GM21576 (cell line): ENCODE data around the gene ESM1.

Experiments used
- ATAC-seq: cut with Tn5 transposase; IDR thresholded peaks from one replicate; pipeline ENCODE4 v1.9.1; 2021; ENCODE audit warnings: mild to moderate bottlenecking, moderate library complexity; ENCODE audit not compliant: unreplicated experiment

Gene ESM1

DNA sequence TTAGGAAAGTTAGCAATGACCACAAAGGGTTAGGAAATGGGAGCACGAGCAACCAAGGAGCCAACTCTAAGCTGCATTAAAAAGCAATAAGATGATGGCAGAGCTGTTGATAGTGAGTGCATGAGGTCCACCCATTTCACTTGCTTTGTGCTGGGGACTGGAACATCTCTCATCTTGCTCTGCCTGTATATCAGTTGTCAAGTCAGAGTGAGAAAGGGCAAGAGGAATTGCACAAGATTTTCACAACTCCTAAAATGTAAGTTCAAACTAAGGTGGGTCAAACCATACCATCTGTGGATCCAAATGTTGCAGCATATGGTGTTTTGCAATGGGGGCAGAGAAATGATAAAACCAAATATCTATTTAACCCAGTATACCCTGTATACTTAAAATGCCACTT lies 2.8 kb upstream of the ESM1 start:
- ATAC-seq: no peak

DNA sequence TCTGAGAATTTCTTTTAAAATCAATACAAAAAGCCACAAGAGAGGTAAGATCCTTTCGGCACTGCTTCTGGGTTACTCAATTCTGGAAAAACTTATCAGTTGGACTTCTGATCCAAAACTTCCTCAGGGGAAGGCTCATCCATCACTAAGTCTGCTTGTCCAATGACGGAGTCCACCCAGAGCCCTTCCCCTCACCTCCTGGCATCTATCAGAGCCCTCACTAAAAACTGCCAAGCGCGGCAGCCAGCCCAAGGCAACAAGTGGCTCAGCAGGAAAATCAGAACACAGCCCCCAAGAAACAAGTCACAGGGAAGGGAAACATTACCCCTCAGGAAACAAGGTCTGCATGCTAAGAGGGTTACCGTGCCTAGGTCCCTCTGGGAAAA lies 869 bp upstream of the ESM1 start:
- no peak for ATAC-seq

DNA sequence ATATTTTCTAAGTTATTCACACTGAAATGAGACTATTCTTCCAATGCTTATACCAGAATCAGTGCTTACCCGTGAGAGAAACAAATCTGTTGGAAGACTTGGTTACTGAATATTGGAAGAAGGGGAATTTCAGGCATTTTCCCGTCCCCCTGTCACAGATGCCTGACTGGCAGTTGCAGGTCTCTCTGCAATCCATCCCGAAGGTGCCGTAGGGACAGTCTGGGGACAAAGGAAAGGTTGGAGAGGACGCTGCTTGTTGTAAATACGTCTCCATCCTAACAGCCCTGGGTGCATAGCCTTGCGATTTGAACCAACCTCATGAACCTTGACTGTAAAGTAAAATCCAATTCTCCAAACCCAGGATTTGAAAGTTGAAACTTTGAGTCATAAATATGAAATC lies 3.5 kb downstream of the ESM1 start:
- no peak for ATAC-seq

DNA sequence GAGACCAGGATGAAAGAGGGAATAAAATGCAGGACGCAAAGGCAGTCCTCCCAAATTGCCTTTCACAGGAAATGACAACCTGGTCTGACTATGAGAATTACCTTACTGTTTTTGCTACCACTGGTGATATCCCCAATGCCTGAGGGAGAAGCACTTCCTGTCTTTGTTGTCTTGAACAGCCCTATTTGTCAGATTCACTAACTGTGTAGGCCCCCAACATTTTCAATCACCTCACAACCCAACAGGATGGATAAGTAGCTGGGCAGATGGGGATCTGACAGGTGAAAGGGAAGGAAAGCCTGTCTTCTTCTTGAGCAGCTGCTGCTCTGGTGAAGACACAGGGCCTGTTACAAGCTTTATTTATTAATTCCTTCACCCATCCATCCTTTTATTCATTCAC lies 9.7 kb downstream of the ESM1 start:
- ATAC-seq: no peak

DNA sequence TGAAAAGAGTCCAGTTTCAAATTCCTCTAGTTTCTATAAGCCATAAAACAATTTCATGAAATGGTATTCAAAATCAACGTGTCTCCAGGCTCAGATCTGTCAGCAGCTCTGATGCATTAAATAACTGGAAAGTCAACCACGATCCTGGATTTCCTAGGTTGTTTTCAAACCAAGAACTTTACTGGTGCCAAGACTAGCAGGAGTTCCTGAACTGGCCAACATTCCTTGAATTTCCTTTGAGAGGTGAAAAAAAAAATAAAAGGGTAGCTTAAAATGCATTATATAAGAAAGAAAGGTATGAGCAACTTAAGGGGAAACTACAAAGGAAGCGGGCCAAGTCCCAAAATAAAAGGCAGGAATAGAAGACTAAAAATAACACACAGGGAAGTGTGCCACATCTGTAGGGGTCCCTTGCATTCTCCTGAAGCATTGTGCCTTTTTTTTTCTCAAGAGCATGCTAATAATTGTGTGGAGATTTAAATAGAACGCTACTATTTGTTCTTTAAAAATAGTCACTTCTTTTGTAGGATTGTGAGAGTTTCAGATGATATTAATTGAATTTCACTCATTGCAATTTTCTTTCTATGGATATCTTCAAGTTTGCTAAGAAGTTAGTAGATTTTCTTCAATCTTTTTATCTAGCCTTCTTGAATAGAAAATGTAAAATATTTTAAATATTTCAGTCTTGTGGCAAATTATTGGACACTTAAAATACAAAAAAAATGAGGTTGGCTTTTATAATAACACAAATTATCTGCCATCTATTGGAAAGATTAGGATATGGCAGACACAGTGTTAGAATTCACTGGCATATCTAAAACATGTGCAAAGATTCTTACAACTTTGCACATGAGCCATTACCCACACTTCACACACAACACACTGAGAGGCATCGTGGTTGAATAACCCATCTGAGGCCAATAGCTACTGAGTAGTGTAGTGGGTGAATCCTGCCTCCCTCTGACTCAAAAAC lies 15.3 kb downstream of the ESM1 start:
- no peak for ATAC-seq

DNA sequence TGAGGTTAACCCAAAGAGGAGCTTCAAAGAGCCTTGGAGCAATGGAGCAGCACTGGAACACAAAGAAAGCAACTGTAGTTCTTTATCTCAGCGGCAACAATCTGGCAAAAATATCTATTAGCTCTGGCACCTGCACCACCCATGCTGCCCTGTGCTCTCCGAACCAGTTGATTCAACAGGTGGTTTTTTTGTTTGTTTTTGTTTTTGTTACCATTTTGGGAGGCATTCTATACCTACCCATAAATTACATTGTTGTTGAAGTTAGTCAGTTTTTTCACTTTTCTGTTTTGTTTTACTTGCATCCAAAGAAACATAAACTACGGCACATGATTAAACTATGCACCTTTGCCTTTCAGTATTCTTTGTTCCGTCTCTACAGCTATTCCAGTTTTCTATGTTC lies 16.2 kb downstream of the ESM1 start:
- no peak for ATAC-seq

DNA sequence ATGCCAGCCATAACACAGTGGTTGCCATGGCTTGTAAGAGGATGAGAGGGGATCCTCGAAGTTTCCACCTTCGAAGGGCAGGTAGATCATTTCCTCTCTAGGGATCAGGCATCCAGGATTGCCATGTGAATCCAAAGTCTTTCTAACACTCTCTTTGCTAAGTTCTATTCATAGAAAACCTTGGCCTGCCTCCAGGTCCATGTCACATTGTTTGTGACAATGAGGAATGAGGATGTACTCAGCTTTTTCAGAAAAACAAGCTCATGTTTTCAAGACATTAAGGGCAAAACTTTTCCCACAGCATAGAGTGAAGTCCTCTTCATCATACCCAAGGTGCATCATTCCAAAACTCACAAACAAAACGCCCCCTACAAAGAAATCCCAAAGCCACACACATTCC lies 19.6 kb downstream of the ESM1 start:
- ATAC-seq: no peak

DNA sequence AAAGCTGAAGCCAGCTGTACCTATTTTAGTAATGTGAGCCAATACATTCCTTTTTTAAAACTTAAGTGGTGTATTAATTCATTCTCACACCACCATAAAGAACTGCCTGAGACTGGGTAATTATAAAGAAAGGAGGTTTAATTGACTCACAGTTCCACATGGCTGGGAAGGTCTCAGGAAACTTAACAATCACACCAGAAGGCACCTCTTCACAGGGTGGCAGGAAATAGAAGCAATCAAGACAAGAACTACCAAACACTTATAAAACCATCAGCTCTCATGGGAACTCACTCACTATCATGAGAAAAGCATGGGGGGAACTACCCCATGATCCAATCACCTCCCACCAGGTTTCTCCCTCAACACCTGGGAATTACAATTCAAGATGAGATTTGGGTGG lies 21.0 kb downstream of the ESM1 start:
- ATAC-seq: no peak

DNA sequence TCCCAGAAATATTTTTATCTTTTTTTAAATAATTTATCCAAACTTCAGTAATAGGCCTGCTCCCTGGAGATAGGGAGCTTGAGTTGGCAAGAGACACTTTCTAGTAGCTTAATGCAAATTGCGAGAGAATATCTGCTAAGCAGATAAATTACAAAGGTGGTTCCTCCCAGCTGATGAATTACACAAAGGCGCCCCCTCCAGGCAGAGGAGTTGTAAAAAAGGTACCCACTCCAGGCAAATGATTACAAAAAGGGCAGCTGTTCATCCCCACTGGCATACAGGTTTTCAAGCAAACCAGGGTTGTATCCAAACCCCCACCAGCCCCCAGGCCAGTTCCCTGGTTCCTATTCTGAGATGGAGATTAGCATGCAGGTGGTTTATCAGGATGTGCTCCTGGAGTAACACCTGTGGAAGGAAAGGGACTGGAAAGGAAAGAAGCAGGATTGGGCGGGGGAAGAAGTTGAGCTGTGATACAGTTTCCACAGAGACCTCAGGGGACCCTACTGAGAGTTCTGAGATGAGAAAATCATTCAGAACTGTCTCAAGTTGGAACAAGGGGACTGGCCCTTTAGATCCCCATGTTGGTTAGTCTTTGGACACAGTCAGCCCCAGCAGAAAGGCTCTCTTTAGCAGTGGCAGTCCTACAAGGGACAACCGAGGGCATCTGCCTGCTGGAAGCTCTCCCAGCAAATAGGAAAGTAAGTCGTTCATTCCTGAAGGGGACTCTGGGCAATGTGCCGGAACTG lies 25.5 kb downstream of the ESM1 start:
- no peak for ATAC-seq

DNA sequence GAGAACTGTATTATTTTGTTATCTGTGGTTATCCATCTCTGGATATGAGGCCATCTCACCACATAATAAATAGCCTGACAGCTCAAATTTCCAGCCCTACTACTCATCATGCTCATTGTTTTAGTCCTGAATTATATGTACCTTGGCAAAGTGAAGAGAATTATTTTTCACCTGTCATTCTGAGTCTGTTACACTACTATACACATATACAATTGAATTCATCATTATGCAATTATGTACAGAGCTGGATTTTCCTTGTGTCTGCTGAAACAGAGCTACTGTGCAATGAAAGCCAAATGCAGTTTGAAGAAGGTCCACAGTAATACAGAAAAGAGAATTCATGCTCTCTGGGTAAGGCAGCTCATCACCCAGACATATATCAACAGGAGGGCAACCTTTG lies 28.5 kb downstream of the ESM1 start:
- ATAC-seq: no peak

DNA sequence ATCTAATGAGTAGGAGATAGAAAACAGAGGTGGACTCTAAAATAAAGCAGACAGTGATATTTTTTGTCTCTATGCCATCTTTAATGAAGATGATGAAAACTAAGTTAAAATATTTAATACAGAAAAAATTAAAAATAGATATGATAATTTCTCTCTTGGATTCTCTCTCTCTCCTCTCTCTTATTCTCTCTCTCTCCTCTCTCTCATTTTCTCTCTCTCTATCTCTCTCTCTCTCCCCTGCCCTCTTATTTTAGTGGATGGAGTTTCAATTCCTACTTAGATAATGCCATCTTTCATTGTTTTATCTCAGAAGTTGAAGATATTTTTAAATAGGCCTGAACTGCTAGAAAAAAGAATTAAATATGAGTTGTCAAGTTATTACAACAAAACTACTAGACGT lies 38.2 kb downstream of the ESM1 start:
- ATAC-seq: no peak

DNA sequence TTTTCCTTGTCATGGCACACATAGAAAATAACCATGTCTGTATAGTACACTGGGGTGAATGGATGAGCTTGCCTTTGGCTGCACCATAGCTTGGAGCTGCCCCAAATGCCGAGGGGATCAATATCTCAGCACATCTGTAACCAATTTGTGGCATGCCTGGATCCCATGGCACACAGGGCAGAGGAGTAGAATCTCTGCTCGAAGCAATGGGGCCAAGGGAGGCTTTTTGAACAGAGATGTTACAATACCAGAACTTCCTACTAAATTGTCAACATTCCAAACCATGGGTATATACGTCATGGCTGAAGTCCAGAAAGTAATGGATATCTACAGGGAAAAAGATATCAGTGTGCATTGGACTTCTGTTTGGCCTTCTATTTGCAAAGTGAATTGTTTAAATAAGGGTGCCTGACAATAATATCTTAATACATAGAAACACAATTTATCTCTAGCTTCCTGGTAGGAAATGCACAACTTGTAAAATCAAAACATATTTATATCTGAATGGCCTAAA lies 39.0 kb downstream of the ESM1 start:
- ATAC-seq: no peak

DNA sequence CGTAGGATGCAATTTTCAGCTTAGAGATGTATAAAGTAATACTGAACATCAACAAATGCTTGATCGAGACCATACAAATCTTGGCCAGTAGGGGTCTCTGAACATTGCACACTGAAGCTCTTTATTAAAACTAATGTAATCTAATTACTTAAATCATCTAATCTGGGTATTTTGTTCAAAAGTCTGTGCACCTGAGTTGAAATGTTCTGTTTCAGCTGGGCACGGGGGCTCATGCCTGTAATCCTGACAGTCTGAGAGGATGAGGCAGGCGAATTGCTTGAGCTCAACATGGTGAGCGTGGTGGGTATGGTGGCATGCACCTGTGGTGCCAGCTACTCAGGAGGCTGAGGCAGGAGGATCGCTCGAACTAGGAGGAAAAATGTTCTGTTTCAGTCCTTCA lies 41.0 kb downstream of the ESM1 start:
- ATAC-seq: no peak

DNA sequence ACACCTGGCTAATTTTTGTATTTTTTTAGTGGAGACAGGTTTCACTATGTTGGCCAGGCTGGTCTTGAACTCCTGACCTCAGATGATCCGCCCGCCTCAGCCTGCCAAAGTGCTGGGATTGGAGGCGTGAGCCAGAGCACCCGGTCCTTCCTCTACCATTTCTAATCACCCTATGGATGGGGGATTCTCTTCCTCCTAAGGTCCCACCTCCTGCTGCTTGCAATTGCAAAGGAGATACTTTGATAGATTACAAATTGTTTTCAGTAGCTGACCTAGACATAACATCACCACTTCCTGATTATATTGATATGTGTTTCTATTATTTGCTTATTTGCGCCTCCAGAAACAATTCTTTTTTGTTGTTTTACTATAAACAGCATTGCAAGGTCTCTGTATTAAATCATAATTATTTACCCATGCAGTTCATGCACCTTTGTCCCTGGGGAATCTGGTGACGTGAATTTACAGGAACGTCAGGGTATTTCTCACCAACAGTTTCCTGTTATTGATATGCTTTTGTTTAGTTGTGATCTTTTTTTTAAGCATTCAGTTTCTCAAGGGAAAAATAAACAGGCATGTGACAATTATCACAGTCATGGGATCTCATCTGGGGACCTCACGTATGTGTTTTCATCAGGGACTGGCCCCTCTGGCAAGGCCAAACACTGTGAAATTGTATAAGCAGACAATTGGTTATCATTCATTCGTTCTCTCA lies 43.2 kb downstream of the ESM1 start:
- no peak for ATAC-seq

DNA sequence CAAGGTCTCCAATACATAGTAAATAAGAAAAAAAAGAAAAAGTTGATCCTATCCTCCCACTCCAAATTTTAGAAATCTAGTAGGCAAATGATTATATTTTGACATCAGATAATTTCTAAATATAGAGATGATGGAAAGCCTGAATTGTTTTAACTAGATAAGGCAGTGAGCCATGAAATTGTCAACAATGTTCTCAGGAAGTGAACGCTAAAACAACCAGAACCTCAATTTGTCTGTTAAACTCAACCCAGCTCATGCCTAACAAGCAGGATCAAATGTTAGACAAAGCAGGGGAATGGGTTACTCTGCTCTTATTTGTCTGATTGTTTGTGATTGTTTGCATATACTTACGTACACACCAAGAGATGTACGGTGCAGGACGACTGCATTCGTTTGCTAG lies 49.2 kb downstream of the ESM1 start:
- ATAC-seq: no peak

DNA sequence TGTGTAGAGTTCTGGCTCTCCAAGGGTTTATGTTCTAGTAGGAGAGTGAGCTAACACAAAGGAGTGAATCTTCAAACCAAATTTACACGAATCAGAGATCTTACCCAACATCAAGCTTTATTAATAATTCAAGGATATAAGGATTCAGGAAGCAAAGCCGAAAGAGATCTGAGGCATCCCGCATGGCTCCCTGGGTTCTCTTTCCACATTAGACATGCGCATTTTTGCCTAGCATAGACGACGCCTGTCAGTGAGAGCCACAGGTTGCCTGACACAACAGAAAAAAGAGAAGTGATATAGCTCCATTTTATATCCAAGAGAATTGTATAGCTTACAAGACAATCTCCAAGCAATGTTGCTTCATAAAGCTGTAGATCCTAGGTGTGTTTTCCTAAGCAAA lies 52.6 kb downstream of the ESM1 start:
- no peak for ATAC-seq

DNA sequence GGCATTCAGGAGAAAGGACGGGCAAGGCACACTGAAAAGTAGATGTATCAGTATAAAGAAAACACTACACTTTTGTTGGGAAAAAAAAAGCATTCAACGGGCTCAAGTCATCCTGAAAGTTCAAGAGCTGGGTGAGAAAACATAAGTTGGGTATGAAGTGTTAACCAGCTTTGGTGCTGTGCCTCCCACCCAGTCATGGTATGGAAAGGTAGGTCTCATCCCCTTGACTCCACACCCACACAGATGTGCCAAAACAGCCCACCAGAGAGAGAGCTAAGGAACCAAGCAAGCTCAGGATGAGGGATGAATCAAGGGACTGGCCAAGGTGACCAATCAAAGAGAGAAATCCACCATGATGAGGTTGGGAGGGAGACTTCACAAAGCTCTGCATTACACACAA lies 54.7 kb downstream of the ESM1 start:
- ATAC-seq: no peak
